RWPE2 (cell line): ENCODE data around the gene TCERG1L.

Source experiments
- ATAC-seq: fragments of 200-7000 bp; cut with Tn5 transposase; 3 replicates; pipeline ENCODE4 v1.9.1; 2021; ENCODE audit warnings: low read depth
- DNase-seq: peaks from one replicate; pipeline ENCODE4 v3.0.0-alpha.2; 2020; ENCODE audit warnings: low spot score
- H3K27ac ChIP-seq: fragments of 450-650 bp; 2 replicates; pipeline ENCODE4 v1.5.1; 2017; ENCODE audit warnings: mild to moderate bottlenecking; ENCODE audit not compliant: poor library complexity, severe bottlenecking
- H3K27me3 ChIP-seq: fragments of 250-450 bp; sonication (Bioruptor Pico); 2 replicates; pipeline ENCODE4 v1.5.1; 2021; ENCODE audit warnings: mild to moderate bottlenecking, moderate library complexity; ENCODE audit not compliant: insufficient read depth, poor library complexity, severe bottlenecking
- H3K36me3 ChIP-seq: fragments of 250-450 bp; sonication (Bioruptor Pico); 2 replicates; pipeline ENCODE4 v1.5.1; 2020; ENCODE audit warnings: low read depth, mild to moderate bottlenecking, moderate library complexity
- H3K4me1 ChIP-seq: fragments of 250-450 bp; sonication (Bioruptor Pico); 2 replicates; pipeline ENCODE4 v1.5.1; 2021; ENCODE audit warnings: mild to moderate bottlenecking, moderate library complexity; ENCODE audit not compliant: insufficient read depth, poor library complexity, severe bottlenecking
- H3K4me3 ChIP-seq: fragments of 250-450 bp; sonication (Bioruptor Pico); 2 replicates; pipeline ENCODE4 v1.5.1; 2021; ENCODE audit warnings: mild to moderate bottlenecking, moderate library complexity; ENCODE audit not compliant: severe bottlenecking
- H3K9me3 ChIP-seq: fragments of 250-450 bp; sonication (Bioruptor Pico); 2 replicates; pipeline ENCODE4 v1.5.1; 2021; ENCODE audit warnings: mild to moderate bottlenecking, moderate library complexity; ENCODE audit not compliant: severe bottlenecking
- TF ChIP-seq, protein P1 (sequence below): fragments of 450-650 bp; IDR thresholded peaks from one replicate; pipeline ENCODE4 v1.5.1; 2017; ENCODE audit warnings: mild to moderate bottlenecking, moderate library complexity; ENCODE audit not compliant: poor library complexity, severe bottlenecking

TCERG1L gene

DNA sequence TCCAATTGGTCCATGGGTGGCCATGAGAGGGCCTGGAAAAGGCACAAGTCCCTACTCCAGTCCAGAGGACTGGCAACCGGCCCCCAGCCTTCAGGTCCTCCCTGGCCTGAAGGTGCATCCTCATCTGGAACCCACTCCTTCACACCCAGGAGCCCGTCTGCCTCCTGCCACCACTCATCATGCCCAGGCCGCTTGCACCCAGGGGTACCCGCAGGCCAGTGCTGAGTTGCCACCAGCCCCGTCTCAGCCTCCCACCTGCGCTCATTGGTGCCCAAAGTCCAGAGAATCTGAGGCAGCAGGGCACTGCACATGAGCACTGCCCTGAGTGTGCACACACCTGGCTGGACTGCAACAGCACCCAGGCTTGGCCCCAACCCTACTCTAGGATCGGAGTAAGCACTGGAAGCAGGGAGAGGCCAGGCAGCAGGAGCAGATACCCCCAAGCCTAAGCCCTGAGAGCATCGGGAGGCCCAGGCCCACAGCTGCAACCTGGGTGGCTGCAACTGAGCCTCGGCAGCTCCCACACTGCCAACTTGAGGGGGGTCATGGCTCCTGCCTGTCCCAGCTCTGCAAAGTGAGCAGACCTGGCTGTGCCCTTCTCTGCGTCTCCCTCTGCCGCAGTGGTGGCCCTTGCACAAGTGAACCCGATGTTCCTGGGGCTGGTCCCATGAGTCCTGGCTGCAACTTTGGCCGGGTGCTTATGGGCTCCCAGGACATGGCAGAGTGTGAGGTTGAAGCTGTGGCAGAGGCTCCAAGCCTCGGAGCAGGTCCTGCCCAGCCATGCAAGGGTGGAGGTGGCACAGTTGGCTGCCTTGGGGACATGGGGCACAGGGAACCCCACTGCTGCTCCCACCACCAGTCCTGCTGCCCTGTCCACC is 44.3 kb downstream of the TCERG1L start:
- ATAC-seq, result no peak
- Histone ChIP-seq H3K27me3 (no peaks in the 10 kb centered on the region), H3K9me3 (no peaks in the 10 kb centered on the region), H3K4me1 (no peaks in the 10 kb centered on the region), H3K27ac (no peak overlapping the region), H3K36me3 (no peaks in the 10 kb centered on the region), H3K4me3 (no peak overlapping the region)
- DNase-seq, result peak; percentile 45
- TF ChIP-seq, protein P1, sequence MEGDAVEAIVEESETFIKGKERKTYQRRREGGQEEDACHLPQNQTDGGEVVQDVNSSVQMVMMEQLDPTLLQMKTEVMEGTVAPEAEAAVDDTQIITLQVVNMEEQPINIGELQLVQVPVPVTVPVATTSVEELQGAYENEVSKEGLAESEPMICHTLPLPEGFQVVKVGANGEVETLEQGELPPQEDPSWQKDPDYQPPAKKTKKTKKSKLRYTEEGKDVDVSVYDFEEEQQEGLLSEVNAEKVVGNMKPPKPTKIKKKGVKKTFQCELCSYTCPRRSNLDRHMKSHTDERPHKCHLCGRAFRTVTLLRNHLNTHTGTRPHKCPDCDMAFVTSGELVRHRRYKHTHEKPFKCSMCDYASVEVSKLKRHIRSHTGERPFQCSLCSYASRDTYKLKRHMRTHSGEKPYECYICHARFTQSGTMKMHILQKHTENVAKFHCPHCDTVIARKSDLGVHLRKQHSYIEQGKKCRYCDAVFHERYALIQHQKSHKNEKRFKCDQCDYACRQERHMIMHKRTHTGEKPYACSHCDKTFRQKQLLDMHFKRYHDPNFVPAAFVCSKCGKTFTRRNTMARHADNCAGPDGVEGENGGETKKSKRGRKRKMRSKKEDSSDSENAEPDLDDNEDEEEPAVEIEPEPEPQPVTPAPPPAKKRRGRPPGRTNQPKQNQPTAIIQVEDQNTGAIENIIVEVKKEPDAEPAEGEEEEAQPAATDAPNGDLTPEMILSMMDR, result no peak

DNA sequence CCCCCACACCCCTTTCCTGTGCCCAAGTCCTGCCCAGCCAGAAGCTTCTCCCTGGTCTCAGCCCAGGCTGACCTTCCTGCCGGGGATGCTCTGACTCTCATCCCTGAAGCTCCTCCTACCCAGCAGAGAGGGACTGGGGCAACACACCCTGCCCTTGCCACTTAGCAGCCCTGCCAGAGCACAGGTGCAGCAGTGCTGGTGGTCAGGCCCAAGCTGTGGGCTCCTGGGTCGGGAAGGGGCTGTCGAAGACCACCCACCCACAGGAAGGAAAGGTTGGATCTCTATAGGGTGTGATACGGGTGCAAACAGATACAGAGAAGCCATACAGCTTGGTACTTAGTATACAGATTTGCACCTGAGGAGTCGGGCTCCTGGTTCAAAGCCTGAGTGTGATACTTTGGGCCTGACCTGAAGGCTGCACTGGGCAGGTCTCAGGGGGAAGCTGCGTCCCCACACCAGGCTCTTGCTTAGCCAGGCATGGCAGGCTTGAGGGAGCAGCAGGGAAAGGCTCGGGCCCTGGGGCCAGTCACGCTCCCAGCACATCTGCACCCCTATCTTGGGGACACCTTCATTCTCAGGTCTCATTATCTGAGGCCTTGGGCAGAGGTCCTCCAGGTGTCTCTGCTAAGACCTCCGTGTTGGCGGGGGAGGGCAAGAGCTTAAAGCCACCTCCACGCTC is 47.3 kb downstream of the TCERG1L start:
- Histone ChIP-seq H3K4me3 (no peak overlapping the region), H3K4me1 (no peaks in the 10 kb centered on the region), H3K27ac (no peak overlapping the region), H3K27me3 (no peaks in the 10 kb centered on the region), H3K36me3 (no peaks in the 10 kb centered on the region), H3K9me3 (no peaks in the 10 kb centered on the region)
- DNase-seq, result no peak
- TF ChIP-seq, protein P1, result no peak
- no peak for ATAC-seq

DNA sequence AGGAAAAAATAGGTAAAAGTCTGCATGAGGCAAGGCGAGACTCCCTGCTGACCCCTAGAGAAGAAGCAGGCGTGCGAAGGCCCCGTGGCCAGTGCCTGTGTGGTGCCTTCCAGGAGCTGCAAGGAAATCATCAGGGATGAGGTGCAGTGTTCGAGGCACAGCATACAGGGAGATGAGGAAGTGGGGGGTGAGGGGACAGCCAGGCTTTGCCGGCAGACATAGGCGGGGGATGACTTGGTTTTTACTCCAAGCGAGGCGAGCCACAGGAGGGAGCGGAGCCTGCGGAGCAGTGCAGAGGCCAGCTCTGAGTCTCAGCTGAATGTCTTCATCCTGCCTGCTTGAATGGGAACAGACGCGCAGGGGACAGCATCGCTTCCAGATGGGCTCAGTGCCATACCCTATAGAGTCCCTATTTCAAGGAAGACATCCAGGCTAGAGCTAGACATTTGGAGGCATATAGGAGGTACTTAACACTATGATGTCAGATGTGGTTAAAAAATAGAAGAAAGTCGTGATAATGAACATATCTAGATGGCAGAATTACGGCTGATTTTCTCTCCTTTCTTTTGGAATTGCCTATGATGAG is 49.5 kb downstream of the TCERG1L start:
- no peak overlapping the region for H3K4me3 ChIP-seq
- H3K36me3 ChIP-seq, result no peaks in the 10 kb centered on the region
- ATAC-seq (no peak), DNase-seq (no peak)
- no peaks in the 10 kb centered on the region for H3K9me3 ChIP-seq
- no peak overlapping the region for H3K27ac ChIP-seq
- TF ChIP-seq, protein P1, result no peak
- H3K4me1 ChIP-seq, result no peaks in the 10 kb centered on the region
- H3K27me3 ChIP-seq, result no peaks in the 10 kb centered on the region

DNA sequence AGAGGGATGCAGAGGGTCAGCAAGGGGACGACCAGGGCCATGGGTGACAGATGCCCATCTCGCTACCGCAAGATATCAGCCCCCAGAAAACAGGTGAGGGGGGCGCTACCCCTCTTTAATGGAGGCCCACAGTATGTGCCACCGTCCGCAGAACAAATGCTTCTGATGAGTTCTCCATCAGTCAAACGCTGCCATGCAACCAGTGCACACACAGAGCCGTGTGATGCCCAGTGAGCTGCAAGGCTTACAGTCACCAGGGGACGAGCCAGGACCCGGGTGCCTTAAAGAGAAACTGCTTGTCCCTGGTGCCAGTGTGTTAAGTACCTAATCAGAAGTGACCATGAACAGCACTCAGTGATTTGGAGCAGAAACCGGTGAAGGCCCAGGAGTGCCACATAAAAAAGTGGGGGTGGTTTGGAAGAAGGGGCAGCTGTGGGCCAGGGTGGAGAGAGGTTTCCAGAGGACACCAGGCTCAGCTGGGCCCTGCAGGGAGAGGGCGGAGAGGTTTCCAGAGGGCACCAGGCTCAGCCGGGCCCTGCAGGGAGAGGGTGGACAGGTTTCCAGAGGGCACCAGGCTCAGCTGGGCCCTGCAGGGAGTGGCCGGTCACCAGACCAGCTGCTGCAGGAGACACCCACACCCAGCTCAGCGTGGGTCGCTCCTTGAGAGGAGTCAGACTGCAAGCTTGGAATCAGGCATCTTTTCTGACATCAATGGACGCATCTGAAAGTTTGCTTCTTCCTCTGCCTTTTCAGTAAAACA is 50.9 kb downstream of the TCERG1L start:
- H3K9me3 ChIP-seq, result no peaks in the 10 kb centered on the region
- TF ChIP-seq, protein P1, result no peak

More for the DNA sequence above, 50.9 kb downstream of the TCERG1L start:
- Histone ChIP-seq H3K36me3 (no peaks in the 10 kb centered on the region), H3K4me3 (no peak overlapping the region), H3K4me1 (no peaks in the 10 kb centered on the region), H3K27ac (no peak overlapping the region), H3K27me3 (no peaks in the 10 kb centered on the region)
- no peak for DNase-seq
- ATAC-seq, result no peak
